ENCODE measurements around the gene DUOX1. TPM values are rescaled to one million over a fixed set of nuclear protein-coding genes. Genes with fewer than 3 reads are reported as not detected.
A peak's percentile ranks its signal among the peaks of the same experiment; 100 is the strongest.
"Not testable (repeated sequence)": the region's sequence is repeated elsewhere in the genome, so short reads cannot be mapped to it uniquely, and the experiment has no call there.

Gene DUOX1
- total RNA-seq, 1 experiment from 2014 or later = not detected

DNA sequence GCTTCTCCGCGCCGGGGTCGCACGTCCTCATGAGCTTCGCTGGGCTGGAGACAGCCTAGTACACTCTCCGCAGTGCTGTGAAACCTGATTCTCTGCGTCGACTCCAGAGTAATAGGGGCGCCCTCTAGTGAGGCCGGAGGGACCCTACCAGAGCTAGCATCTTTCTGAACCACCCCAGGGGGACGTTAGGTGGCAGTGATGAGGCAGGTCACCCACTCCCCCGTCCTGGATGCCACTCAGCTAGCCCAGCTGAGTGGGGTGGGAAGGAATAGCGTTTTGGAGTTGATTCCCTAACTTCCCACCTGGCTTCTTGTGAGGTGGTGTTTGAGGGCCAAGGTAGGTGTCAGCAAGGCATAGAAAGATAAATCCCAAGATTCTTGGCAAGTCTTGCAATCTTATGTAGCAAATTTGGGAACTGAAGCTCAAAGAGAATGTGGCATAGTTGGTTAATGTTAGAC lies 11.6 kb upstream of the DUOX1 start:
- DNase-seq (ENCODE audit: low spot score) = peak; percentile 94
- in situ Hi-C loops (cut with HindIII; ENCODE audit: low sequenced_read_pairs) = no loop called here

- in situ Hi-C loops (cut with HindIII; ENCODE audit: low sequenced_read_pairs) = no loop called here
- no peak for DNase-seq (ENCODE audit: low spot score)
Measured at GRCh38 chr15:45118996-45119395, 10.8 kb upstream of the DUOX1 start.

- DNase-seq (ENCODE audit: low spot score) = no peak
- in situ Hi-C loops (cut with HindIII; ENCODE audit: low sequenced_read_pairs) = no loop called here
Measured at GRCh38 chr15:45120081-45120972, 9.5 kb upstream of the DUOX1 start.

DNA sequence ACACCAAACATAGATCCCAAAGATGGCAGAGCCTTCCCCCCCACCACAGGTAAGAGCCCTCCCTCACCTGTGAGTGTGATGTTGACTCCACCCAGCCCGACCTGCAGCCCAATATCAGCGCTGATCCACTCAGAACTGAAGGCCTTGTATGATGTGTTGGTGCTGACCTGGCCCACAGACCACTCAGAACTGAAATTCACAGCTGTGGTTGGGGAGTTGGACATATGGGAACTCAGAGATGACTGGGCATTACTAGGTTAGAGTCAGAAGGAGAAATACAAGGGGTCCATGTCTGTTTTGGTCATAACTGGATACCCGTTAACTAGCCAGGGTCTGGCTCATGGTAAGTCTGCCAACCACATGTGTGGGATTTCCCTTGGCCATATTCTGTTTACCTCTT lies 8.8 kb upstream of the DUOX1 start:
- in situ Hi-C loops (cut with HindIII; ENCODE audit: low sequenced_read_pairs) = no loop called here
- DNase-seq (ENCODE audit: low spot score) = no peak

- in situ Hi-C loops (cut with HindIII; ENCODE audit: low sequenced_read_pairs) = no loop called here
- no peak for DNase-seq (ENCODE audit: low spot score)
Measured at GRCh38 chr15:45121706-45122417, 7.9 kb upstream of the DUOX1 start.

DNA sequence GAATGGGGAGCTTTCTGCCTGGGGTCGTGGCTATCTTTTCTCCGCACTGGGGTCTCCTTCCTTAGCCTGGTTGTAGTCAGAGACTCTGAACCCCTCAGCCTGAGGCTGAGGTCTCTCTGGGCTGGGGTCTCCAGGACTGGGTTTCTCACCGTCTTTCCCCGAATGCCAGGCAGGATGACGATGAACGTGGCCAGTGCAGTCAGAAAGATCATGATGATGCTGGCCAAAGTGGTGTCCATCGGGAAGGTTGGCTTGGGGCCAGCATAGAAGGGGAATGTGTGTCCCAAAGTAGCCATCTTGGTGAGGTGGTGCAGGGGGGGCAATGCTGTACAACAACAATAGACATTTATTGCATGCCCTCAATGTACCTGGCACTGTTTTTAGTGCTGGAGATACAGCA lies 7.1 kb upstream of the DUOX1 start:
- DNase-seq (ENCODE audit: low spot score) = no peak
- in situ Hi-C loops (cut with HindIII; ENCODE audit: low sequenced_read_pairs) = no loop called here

GRCh38 chr15:45123397-45123796 lies 6.4 kb upstream of the DUOX1 start:
- DNase-seq (ENCODE audit: low spot score) = no peak
- in situ Hi-C loops (cut with HindIII; ENCODE audit: low sequenced_read_pairs) = no loop called here

DNA sequence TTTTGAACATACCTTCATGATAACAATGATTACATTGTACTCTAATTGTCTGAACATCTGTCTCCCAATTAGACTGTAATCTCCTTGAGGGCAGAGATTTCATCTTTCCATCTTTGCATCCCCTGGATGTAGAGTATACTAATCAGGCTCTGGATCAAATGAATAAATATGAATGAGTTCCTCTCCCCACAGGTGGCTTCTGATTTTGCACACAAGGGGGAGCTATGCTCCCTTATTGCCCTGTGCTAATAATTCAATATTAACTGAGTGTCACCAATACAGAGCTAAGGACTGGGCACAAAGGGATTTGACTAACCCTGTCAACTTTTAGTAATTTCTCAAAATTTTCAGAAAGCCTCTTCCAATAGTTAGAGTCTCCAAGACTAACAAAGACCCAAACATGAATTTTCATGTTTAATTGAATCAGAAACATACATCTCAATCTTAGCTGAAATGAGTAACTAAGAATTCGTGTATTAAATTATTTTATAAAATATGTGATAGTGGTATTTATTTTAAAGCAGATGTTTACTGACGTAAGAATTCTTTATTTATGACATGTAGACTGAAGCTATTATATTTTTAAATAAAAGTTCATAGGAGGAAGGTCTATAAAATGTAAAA lies 3.1 kb upstream of the DUOX1 start:
- in situ Hi-C loops (cut with HindIII; ENCODE audit: low sequenced_read_pairs) = no loop called here
- DNase-seq (ENCODE audit: low spot score) = peak; percentile 24

DNA sequence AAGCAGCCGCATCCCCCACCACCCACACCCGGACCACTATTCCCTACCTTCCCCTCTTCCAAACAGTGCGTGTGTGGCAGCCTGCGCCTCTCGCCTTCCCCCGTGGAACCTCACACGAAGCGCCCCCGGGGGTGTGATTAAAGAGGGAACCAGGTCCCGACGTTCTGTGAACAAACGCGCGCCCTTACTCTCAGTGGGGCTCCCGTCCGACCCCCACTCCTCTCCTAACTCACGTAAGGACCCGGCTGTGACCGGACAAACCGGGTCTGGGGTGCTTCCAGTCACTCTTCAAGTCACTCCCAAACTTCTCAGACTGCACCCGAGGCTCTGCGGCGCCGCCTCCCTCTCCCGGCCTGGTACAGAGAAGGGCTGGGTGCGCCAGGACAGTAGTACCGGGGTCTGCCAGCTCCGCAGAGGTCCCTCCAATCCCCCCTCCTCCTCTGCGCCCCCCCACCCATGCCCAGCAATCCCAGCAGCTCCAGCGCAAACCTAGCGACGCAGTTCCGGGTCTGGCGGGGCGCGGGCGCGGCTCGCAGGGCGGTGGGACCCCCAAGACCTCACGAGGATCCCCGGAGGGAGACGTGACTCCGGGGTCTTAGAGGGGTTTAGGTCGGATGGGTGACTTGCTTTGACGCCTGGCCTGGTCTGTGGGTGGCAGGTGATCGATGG lies 689 bp upstream of the DUOX1 start:
- DNase-seq (ENCODE audit: low spot score) = no peak
- in situ Hi-C loops (cut with HindIII; ENCODE audit: low sequenced_read_pairs) = no loop called here

DNA sequence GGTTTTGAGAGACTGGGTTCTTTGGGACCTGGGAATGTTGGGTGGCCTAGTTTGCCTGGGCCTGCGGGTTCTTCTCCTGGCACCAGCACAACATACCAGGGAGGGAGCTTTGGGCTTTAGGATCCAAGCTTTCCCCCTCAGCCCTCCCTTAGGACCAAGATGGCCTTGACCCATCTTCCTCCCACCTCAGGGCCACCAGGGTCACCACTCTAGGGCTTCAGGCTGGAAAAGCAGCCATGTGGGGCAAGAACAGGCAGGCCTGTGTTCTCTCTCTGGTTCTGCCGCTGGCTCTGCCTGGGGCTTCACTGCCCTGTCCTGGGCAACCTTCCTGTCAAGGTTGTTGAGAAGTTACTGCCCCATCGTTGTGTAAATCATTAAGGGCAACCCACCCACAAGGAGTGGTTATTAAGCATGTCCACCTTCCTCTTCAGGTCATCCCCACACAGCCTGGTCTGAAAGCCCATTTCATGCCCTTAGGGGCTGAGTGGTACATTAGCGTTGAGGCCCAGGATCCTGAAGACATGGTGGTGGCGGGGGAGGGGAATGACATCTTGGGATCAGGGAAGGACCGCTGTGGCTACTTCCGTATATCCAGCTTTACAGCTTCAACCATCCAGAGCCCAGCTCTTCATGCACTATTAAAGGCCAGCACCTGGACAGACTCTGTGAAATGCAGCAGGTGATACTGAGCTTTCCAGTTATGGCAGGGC lies 652 bp downstream of the DUOX1 start:
- DNase-seq (ENCODE audit: low spot score) = no peak
- in situ Hi-C loops (cut with HindIII; ENCODE audit: low sequenced_read_pairs) = no loop called here

- in situ Hi-C loops (cut with HindIII; ENCODE audit: low sequenced_read_pairs) = no loop called here
- no peak for DNase-seq (ENCODE audit: low spot score)
Measured at GRCh38 chr15:45131510-45131909, 1.7 kb downstream of the DUOX1 start.

- in situ Hi-C loops (cut with HindIII; ENCODE audit: low sequenced_read_pairs) = no loop called here
- DNase-seq (ENCODE audit: low spot score) = no peak
Measured at GRCh38 chr15:45132844-45133560, 3.2 kb downstream of the DUOX1 start.

DNA sequence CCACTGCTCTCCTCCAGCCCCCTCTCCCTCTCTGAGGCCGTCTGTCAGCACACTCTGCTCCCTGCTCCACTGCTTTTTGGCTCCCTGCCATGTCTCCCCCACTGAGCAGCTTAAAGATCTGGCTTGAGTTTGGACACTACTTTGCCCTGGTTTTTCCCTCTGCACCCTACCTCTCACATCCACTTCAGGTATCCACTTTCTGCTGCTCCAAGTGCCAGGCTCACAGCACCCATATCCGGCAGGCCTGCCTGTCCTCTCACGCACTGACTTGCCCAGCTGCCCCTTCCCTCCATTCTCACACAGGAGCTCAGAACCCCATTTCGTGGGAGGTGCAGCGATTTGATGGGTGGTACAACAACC lies 3.7 kb downstream of the DUOX1 start:
- in situ Hi-C loops (cut with HindIII; ENCODE audit: low sequenced_read_pairs) = no loop called here
- DNase-seq (ENCODE audit: low spot score) = no peak

DNA sequence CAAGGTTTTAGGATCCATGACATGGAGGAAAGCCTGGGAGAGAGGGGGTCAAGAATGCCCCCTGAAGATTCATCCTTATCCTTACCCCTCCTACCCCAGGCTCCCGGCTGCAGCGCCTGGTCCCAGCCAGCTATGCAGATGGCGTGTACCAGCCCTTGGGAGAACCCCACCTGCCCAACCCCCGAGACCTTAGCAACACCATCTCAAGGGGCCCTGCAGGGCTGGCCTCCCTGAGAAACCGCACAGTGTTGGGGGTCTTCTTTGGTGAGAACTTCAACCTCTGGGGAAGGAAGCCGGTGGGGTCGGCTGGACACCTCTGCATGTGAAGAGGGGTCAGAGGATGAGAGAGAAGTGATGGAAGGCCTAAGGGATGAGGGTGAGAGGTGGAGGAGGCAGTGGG lies 4.3 kb downstream of the DUOX1 start:
- in situ Hi-C loops (cut with HindIII; ENCODE audit: low sequenced_read_pairs) = no loop called here
- no peak for DNase-seq (ENCODE audit: low spot score)

DNA sequence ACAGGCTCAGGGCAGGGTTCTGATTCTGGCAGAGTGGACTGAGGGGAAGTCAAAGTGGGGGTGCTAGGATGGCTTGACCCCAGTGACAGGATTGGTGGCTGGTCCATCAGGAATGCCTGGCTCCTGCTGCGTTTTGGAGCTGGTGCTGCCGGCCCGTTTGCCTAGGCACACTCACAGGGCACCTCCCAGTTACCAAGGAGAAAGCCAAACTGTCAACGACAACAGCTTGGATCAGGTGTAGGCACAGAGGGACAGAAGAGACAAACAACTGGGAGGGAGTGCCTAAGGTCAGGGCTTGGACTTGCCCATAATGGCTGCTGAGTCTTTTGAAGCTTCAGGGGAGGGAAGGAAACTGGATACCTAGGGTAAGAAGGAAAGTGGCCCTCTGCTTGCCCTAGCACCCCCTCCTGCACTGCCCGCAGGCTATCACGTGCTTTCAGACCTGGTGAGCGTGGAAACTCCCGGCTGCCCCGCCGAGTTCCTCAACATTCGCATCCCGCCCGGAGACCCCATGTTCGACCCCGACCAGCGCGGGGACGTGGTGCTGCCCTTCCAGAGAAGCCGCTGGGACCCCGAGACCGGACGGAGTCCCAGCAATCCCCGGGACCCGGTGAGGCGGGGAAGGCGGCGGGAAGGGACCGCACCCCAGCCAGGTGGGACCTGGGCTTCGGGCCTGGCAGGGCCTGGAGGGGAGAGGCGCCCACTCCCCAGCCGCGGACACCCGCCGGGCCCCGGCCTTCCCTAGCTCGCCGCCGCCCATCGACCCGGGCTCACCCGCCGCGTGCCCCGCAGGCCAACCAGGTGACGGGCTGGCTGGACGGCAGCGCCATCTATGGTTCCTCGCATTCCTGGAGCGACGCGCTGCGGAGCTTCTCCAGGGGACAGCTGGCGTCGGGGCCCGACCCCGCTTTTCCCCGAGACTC lies 5.1 kb downstream of the DUOX1 start:
- no peak for DNase-seq (ENCODE audit: low spot score)
- in situ Hi-C loops (cut with HindIII; ENCODE audit: low sequenced_read_pairs) = no loop called here

DNA sequence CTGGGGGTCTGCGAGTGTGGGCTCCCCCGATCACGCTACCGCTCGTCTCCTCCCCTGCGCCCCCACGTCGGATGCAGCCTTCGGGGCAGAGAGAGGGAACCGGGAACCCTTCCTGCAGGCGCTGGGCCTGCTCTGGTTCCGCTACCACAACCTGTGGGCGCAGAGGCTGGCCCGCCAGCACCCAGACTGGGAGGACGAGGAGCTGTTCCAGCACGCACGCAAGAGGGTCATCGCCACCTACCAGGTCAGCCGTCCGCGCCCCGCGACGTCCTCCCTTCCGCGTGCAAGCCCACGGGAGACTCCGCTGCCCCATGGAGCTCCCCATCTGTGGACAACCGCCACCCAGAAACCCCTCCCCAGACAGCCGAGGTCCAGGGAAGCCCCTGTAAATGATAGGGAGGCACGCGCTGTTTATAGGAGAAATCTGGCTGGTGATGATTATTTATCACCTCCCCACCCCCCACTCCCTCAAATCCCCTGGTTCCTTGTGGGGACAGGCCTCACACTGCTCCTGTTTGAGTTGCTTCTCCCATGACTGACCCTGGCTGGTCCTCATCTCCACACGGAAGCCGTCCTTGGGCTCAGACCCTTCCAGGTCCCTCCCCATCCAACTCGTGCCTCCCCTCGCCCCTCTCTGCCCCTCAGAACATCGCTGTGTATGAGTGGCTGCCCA lies 6.0 kb downstream of the DUOX1 start:
- in situ Hi-C loops (cut with HindIII; ENCODE audit: low sequenced_read_pairs); DNase-seq (ENCODE audit: low spot score): not testable (repeated sequence)

DNA sequence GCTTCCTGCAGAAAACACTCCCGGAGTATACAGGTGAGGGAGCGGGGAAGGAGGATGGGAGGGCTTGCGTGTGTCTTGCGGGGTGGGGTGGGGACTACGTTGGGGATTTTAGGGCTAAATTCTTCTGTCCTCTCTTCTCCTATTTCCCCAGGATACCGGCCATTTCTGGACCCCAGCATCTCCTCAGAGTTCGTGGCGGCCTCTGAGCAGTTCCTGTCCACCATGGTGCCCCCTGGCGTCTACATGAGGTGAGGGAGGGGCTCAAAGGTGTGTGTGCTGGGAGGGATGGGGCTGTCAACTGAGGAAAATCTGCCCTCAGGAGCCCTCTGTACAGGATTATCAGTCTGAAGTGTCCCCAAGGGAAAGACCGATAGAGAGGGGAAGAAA lies 6.6 kb downstream of the DUOX1 start:
- in situ Hi-C loops (cut with HindIII; ENCODE audit: low sequenced_read_pairs) = no loop called here
- DNase-seq (ENCODE audit: low spot score) = no peak

Measured in G401 (cell line).